Measurements from ENCODE around the gene ACP1.

The ACP1 gene

DNA sequence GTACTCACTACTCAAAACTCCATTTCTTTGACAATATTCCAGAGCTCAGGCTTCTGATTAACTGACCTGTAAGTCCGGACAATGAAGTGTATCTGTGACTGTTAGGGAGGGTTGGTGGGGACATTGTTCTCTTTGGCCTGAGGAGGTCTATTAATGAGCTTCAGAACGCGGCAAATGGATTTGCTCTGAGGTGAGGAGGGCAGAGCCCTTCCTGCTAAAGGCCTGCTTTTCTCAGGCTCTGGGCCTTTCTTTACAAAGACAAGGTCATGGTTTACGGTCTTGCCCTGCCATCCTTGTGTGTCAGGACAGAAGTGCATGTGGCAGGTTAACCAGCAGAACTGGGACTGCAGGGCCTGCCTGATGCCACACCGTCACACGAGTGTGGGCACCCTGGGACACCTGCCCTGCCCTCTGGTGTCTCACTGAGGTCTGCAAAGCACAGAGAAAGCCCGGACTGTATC is 15.9 kb downstream of the ACP1 start:
- Histone ChIP-seq H3K36me3 (ENCODE audit: insufficient read depth, low read length) (peaks cover 72% of the 10 kb centered on the region), H3K4me2 (ENCODE audit: insufficient read depth, low read length) (no peak overlapping the region), H3K27me3 (ENCODE audit: insufficient read depth, low read length, poor library complexity) (no peaks in the 10 kb centered on the region), H3K4me1 (ENCODE audit: insufficient read depth, low read length) (no peaks in the 10 kb centered on the region), H3K27ac (ENCODE audit: low read length) (no peak overlapping the region), H4K20me1 (ENCODE audit: insufficient read depth, low read length) (peaks cover 28% of the 10 kb centered on the region; the same call in 1 of the 2 replicates), H3K9me3 (ENCODE audit: insufficient read depth, low read length, severe bottlenecking) (no peaks in the 10 kb centered on the region), H2AFZ (ENCODE audit: low read depth, low read length) (no peak overlapping the region), H3K9ac (ENCODE audit: low read depth, low read length) (no peak overlapping the region), H3K4me3 (ENCODE audit: low read depth in 1 of 2, low read length in 2 of 2) (no peak overlapping the region), H3K79me2 (ENCODE audit: insufficient read depth, low read length) (peaks cover 14% of the 10 kb centered on the region)
- ATAC-seq (ENCODE audit: insufficient read depth, low read depth) (no peak), DNase-seq (no peak)
- TF ChIP-seq, protein P1, sequence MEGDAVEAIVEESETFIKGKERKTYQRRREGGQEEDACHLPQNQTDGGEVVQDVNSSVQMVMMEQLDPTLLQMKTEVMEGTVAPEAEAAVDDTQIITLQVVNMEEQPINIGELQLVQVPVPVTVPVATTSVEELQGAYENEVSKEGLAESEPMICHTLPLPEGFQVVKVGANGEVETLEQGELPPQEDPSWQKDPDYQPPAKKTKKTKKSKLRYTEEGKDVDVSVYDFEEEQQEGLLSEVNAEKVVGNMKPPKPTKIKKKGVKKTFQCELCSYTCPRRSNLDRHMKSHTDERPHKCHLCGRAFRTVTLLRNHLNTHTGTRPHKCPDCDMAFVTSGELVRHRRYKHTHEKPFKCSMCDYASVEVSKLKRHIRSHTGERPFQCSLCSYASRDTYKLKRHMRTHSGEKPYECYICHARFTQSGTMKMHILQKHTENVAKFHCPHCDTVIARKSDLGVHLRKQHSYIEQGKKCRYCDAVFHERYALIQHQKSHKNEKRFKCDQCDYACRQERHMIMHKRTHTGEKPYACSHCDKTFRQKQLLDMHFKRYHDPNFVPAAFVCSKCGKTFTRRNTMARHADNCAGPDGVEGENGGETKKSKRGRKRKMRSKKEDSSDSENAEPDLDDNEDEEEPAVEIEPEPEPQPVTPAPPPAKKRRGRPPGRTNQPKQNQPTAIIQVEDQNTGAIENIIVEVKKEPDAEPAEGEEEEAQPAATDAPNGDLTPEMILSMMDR (IDR thresholded peaks at IDR 0.05; ENCODE audit: borderline replicate concordance, extremely low read depth, low read length, poor library complexity, severe bottlenecking), result no peak
- TF ChIP-seq EZH2 (IDR thresholded peaks at IDR 0.05; ENCODE audit: borderline replicate concordance, low read depth, low read length, severe bottlenecking), result no peak

DNA sequence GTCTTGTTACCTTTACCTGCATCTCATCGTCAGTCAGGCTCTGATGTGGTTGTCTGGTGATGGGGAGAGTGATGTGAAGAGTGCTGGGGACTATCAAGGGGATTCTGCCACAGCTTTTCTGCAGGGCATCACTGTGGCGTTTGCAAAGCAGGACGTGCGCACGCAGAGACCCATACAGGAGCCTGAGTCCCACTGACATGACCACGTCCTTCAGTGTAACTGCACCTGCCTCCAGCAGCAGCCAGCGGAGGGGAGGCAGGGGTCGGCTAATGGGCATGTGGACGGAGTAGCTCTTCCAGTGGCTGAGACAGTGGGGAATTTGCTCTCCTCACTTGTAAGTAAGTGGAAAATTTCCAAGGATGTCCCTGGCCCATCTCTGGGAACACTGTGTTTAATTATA is 16.6 kb downstream of the ACP1 start:
- H3K27ac ChIP-seq (ENCODE audit: low read length), result no peak overlapping the region
- no peaks in the 10 kb centered on the region for H3K4me1 ChIP-seq (ENCODE audit: insufficient read depth, low read length)
- H3K36me3 ChIP-seq (ENCODE audit: insufficient read depth, low read length), result peaks cover 65% of the 10 kb centered on the region
- TF ChIP-seq, protein P1 (IDR thresholded peaks at IDR 0.05; ENCODE audit: borderline replicate concordance, extremely low read depth, low read length, poor library complexity, severe bottlenecking), result no peak
- TF ChIP-seq EZH2 (IDR thresholded peaks at IDR 0.05; ENCODE audit: borderline replicate concordance, low read depth, low read length, severe bottlenecking), result no peak
- H3K27me3 ChIP-seq (ENCODE audit: insufficient read depth, low read length, poor library complexity), result no peaks in the 10 kb centered on the region
- no peak overlapping the region for H2AFZ ChIP-seq (ENCODE audit: low read depth, low read length)
- peaks cover 7% of the 10 kb centered on the region; the same call in 1 of the 2 replicates for H3K79me2 ChIP-seq (ENCODE audit: insufficient read depth, low read length)
- H3K4me2 ChIP-seq (ENCODE audit: insufficient read depth, low read length), result no peak overlapping the region
- no peak overlapping the region for H3K4me3 ChIP-seq (ENCODE audit: low read depth in 1 of 2, low read length in 2 of 2)
- DNase-seq (no peak), ATAC-seq (ENCODE audit: insufficient read depth, low read depth) (no peak)
- H3K9me3 ChIP-seq (ENCODE audit: insufficient read depth, low read length, severe bottlenecking), result no peaks in the 10 kb centered on the region
- no peak overlapping the region for H3K9ac ChIP-seq (ENCODE audit: low read depth, low read length)
- H4K20me1 ChIP-seq (ENCODE audit: insufficient read depth, low read length), result peaks cover 21% of the 10 kb centered on the region; the same call in 1 of the 2 replicates

- Histone ChIP-seq H3K9me3 (ENCODE audit: insufficient read depth, low read length, severe bottlenecking) (no peaks in the 10 kb centered on the region), H4K20me1 (ENCODE audit: insufficient read depth, low read length) (peaks cover 22% of the 10 kb centered on the region; the same call in 1 of the 2 replicates), H3K27me3 (ENCODE audit: insufficient read depth, low read length, poor library complexity) (no peaks in the 10 kb centered on the region), H3K36me3 (ENCODE audit: insufficient read depth, low read length) (peaks cover 53% of the 10 kb centered on the region), H3K4me3 (ENCODE audit: low read depth in 1 of 2, low read length in 2 of 2) (no peak overlapping the region), H3K79me2 (ENCODE audit: insufficient read depth, low read length) (no peaks in the 10 kb centered on the region; the same call in 1 of the 2 replicates), H3K9ac (ENCODE audit: low read depth, low read length) (no peak overlapping the region), H3K4me2 (ENCODE audit: insufficient read depth, low read length) (no peak overlapping the region), H3K27ac (ENCODE audit: low read length) (no peak overlapping the region), H3K4me1 (ENCODE audit: insufficient read depth, low read length) (no peaks in the 10 kb centered on the region), H2AFZ (ENCODE audit: low read depth, low read length) (no peak overlapping the region)
- DNase-seq, result no peak
- no peak for TF ChIP-seq EZH2 (IDR thresholded peaks at IDR 0.05; ENCODE audit: borderline replicate concordance, low read depth, low read length, severe bottlenecking)
- TF ChIP-seq, protein P1 (IDR thresholded peaks at IDR 0.05; ENCODE audit: borderline replicate concordance, extremely low read depth, low read length, poor library complexity, severe bottlenecking), result no peak
- ATAC-seq (ENCODE audit: insufficient read depth, low read depth), result no peak
Measured at GRCh38 chr2:282371-283263, 17.9 kb downstream of the ACP1 start.
